C4-2B (cell line): Measurements from ENCODE around the gene KCNJ6.

Experiments
- H3K27ac ChIP-seq: fragments of 450-650 bp; 2 replicates; pipeline ENCODE4 v1.5.1; 2017
- ZFX ChIP-seq: fragments of 450-650 bp; IDR thresholded peaks from 2 replicates; pipeline ENCODE4 v1.6.1; 2017
- TF ChIP-seq, protein P1 (sequence below): fragments of 450-650 bp; conservative IDR thresholded peaks from 2 replicates; pipeline ENCODE4 v1.5.1; 2017; ENCODE audit warnings: mild to moderate bottlenecking

The KCNJ6 gene

GRCh38 chr21:37886726-37887299 is 29.4 kb downstream of the KCNJ6 start:
- TF ChIP-seq ZFX, result no peak
- TF ChIP-seq, protein P1, sequence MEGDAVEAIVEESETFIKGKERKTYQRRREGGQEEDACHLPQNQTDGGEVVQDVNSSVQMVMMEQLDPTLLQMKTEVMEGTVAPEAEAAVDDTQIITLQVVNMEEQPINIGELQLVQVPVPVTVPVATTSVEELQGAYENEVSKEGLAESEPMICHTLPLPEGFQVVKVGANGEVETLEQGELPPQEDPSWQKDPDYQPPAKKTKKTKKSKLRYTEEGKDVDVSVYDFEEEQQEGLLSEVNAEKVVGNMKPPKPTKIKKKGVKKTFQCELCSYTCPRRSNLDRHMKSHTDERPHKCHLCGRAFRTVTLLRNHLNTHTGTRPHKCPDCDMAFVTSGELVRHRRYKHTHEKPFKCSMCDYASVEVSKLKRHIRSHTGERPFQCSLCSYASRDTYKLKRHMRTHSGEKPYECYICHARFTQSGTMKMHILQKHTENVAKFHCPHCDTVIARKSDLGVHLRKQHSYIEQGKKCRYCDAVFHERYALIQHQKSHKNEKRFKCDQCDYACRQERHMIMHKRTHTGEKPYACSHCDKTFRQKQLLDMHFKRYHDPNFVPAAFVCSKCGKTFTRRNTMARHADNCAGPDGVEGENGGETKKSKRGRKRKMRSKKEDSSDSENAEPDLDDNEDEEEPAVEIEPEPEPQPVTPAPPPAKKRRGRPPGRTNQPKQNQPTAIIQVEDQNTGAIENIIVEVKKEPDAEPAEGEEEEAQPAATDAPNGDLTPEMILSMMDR, result no peak

GRCh38 chr21:37886120-37886519 is 30.1 kb downstream of the KCNJ6 start:
- no peak for TF ChIP-seq ZFX
- TF ChIP-seq, protein P1, result no peak
- no peak overlapping the region for H3K27ac ChIP-seq

More at GRCh38 chr21:37886726-37887299, 29.4 kb downstream of the KCNJ6 start:
- no peak overlapping the region for H3K27ac ChIP-seq

DNA sequence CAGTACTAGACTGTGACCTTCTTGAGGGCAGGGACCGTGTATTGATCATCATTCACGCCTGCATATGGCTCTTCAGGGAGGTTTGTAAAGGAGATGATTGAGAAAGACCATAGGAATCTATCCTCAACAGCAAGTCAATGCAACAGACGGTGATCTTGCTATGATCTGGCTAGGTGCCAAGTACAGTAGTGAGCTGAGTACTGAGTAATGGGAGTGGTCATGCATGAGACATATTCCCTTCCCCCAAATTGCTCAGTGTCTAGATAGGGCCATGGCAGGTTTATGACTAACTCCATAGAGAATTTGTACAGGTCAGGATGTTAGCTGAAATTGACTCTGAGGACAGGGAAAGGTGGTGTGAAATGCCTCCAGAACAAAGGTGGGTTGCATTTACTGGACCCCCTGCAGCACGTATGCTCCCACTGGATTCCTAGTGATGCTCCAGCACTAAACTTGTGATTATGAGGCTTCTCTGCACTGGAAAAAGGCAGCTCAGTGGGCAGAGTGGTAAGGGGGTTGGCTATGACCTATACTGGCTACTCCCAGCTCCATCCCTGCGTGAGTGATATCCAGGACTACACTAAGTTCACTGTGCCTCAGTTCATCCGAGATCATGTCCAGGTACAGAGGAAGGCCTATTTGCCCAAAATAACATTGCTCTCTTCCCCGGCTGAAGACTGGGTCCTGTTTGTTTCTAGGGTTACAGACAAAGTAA is 37.2 kb downstream of the KCNJ6 start:
- no peak overlapping the region for H3K27ac ChIP-seq
- no peak for TF ChIP-seq ZFX
- TF ChIP-seq, protein P1, result no peak

DNA sequence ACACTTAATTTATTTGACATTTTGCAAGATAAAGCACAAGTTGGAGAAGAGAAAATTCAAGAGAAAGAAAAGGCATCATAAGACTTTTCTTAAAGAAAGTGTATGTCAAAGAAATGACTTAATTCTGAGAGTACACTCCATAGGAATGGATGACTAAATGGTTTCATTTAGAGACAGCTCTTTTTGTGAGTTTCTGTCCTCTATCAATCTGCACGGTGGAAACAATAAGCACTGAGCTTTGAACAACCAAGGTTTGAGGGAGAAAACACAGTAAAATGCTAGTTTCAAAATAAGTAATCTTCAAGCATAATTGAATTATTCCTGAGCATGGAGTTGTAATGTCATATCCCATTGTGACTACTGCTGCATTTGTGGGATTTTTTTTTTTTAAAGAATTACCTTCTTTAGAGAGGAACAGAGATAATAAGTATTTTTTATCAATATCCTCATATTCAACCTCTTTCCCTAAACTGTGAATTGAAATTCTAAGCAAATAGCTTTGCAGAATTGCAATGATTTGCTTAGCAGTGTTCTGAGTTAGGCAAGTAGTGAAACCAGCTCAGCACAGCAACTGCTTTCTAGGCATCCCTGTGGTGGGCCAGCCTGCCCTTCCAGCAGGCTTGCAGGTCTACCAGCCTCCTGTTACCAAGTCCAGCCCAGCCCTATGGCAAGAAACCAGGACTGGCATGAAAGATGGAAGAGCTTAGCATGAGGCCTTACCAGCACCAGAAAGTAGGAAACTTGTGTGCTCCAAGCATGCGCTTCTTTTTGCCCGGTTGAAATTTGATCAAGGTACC is 38.2 kb downstream of the KCNJ6 start:
- no peak overlapping the region for H3K27ac ChIP-seq
- no peak for TF ChIP-seq ZFX
- TF ChIP-seq, protein P1, result no peak

DNA sequence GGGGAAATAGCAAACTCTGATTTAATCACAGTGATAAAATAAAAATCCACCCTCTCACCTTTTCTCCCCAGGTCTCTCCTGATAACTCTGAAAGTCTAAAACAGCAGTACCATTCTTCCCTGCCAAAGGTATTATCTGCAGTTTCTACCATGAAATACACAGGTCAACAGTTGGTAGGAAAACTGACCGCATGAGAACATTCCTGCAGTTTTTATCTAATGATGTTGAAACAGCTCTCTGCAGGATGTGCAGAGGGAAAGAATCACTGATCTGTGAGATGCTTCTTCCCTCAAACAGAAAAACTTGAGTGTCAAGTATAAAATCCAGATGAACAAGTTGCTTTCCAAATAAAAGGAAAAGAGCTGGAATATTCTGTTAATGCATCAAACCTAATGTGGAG is 39.1 kb downstream of the KCNJ6 start:
- H3K27ac ChIP-seq, result no peak overlapping the region
- TF ChIP-seq ZFX, result no peak
- TF ChIP-seq, protein P1, result no peak

DNA sequence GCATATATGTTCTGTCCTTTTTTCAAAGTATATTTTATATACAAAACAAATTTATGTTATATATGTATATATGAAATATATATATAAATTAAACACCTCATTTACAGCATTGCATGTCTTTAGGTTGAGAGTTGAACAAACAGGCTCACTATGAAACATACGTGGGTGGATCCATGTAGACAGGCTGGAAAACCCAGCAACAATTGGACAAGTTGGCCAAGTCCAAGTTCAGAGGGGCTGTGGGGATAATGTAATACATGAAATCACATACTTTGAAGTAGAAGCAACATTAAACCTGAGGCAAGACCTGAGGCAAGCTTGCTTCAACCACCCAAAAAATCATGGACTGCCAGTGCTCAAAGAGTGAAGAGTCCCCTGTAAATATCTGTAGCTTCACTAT is 39.7 kb downstream of the KCNJ6 start:
- no peak overlapping the region for H3K27ac ChIP-seq

More for the DNA sequence above, 39.7 kb downstream of the KCNJ6 start:
- TF ChIP-seq ZFX, result no peak
- TF ChIP-seq, protein P1, result no peak
